ENCODE results near the gene RNF144A. TPM values are rescaled to one million over a fixed set of nuclear protein-coding genes. Genes with fewer than 3 reads are reported as not detected.

RNF144A gene
- total and polyA plus RNA-seq, 2 experiments from 2014 or later: 2.8 to 14.7 TPM

GRCh38 chr2:7045601-7046590 is 128.7 kb downstream of the RNF144A start:
- no peaks in the 10 kb centered on the region; the same call in 2 of the 3 replicates for H3K36me3 Mint-ChIP-seq (ENCODE audit: low read depth)
- H3K27me3 Mint-ChIP-seq (ENCODE audit: insufficient read depth, low read depth, poor library complexity): peaks cover 6% of the 10 kb centered on the region
- DNase-seq (ENCODE audit: low spot score): no peak
- H3K4me3 Mint-ChIP-seq: no peak overlapping the region
- Histone ChIP-seq H4K20me1 (replicated peaks; ENCODE audit: insufficient read depth) (no peaks in the 10 kb centered on the region), H3F3A (replicated peaks; ENCODE audit: low read depth) (no peaks in the 10 kb centered on the region), H3K4me3 (no peak overlapping the region), H2AFZ (no peak overlapping the region), H3K79me2 (replicated peaks; ENCODE audit: insufficient read depth) (no peaks in the 10 kb centered on the region), H3K27ac (ENCODE audit: low read depth) (no peak overlapping the region), H3K9me2 (ENCODE audit: insufficient read depth) (no peaks in the 10 kb centered on the region), H3K4me1 (ENCODE audit: insufficient read depth) (peaks cover 10% of the 10 kb centered on the region; the same call in 1 of the 2 replicates), H3K36me3 (ENCODE audit: insufficient read depth) (no peaks in the 10 kb centered on the region; the same call in 1 of the 2 replicates), H3K27me3 (ENCODE audit: insufficient read depth) (no peaks in the 10 kb centered on the region), H3K4me2 (no peak overlapping the region)
- peaks cover 22% of the 10 kb centered on the region for H3K4me1 Mint-ChIP-seq
- no peak overlapping the region for H3K27ac Mint-ChIP-seq
- no peak for ATAC-seq
- no peaks in the 10 kb centered on the region; the same call in 1 of the 3 replicates for H3K9me3 Mint-ChIP-seq
- no peak for TF ChIP-seq POLR2AphosphoS5 (IDR thresholded peaks at IDR 0.05; ENCODE audit: low read depth)
- no peak for TF ChIP-seq CTCF (conservative IDR thresholded peaks at IDR 0.05; ENCODE audit: low read depth in 2 of 2)
- no peak for TF ChIP-seq EZH2phosphoT487 (IDR thresholded peaks at IDR 0.05; ENCODE audit: unreplicated experiment)
- TF ChIP-seq JUNB (IDR thresholded peaks at IDR 0.05; ENCODE audit: unreplicated experiment): no peak
- TF ChIP-seq ZNF462 (CRISPR knock-in tag; IDR thresholded peaks at IDR 0.05): no peak
